Fibroblast of skin of scalp (primary cell): ENCODE measurements around the gene PSIP1. TPM values are rescaled to one million over a fixed set of nuclear protein-coding genes. Genes with fewer than 3 reads are reported as not detected.
A peak's percentile ranks its signal among the peaks of the same experiment; 100 is the strongest.
"Not testable (repeated sequence)": the region's sequence is repeated elsewhere in the genome, so short reads cannot be mapped to it uniquely, and the experiment has no call there.

Experiments used
- DNase-seq: peaks from one replicate; pipeline ENCODE4 v3.0.0-alpha.2; 2013
- polyA plus RNA-seq, 2 experiments: library from polyadenylated mRNA; unstranded; fragments of 120-200 nt; gene quantifications; one replicate each; pipeline ENCODE4 v1.2.1, GENCODE V29; 2013; ENCODE audit not compliant: insufficient read length in 2 of 2

The PSIP1 gene
- 68.1 TPM for polyA plus RNA-seq (2013, experiment 1 of 2; ENCODE audit: insufficient read length)
- 83.9 TPM for polyA plus RNA-seq (2013, experiment 2 of 2; ENCODE audit: insufficient read length)

DNA sequence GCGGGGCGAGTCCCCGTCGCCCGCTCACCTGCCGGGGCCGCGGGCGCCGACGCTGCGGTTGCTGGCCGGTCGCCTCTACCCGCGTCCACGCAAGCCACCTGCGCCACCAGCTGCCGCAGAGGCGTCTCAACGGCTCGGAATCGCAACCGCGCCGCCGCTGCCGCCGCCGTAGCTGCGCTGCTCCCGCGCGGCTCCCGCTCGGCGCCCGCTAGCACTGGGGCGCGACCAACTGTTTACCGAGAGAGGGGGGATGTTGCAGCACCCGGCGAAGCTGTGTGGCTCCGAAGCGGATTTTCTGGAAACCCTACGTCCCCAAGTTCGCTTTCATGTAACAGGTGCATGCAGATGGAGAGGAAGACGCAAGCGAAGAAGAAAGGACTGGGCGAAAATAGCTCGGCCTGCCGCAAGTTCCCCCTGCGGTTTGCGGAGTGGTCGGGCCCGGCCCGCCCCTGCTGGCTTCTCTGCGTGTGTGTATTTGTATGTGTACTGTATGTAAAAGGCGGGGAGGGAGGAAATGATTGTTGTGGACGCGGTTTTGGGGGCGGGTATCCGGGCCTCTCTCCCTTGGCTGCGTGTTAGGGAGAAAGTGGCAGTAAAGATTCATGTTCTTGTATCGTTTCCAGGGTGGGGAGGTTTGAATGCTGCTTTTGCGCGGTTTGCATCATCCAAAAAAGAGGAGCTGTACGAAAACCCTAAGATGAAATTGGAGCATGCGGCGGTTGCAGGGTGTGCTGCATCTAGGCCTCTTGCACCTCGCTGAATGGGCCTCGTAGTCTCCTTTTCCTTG, at the start of gene PSIP1:
PSIP1 (minus strand) TSS at position 182 of the 787 bp plus-strand sequence. CDS start 782 bp downstream, outside the sequence.
- DNase-seq = peak; percentile 85

DNA sequence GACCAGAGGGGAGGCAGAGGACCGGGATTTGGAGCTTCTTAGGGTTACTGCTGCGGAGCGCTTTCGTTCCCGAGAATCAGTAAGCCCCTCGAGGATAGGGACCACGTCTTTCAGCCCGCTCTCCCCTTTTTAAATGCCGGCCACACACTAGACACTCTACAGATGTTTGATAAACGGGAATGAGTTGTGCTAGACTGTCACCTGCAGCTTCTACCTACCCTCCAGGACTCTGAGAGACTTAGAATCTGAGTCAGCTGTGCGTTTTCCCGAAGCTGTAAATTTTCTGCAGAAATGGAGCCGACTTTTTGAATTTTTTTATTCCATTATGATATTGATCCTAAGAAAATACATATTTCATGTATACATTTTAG, 42.7 kb upstream of the PSIP1 start:
- no peak for DNase-seq

DNA sequence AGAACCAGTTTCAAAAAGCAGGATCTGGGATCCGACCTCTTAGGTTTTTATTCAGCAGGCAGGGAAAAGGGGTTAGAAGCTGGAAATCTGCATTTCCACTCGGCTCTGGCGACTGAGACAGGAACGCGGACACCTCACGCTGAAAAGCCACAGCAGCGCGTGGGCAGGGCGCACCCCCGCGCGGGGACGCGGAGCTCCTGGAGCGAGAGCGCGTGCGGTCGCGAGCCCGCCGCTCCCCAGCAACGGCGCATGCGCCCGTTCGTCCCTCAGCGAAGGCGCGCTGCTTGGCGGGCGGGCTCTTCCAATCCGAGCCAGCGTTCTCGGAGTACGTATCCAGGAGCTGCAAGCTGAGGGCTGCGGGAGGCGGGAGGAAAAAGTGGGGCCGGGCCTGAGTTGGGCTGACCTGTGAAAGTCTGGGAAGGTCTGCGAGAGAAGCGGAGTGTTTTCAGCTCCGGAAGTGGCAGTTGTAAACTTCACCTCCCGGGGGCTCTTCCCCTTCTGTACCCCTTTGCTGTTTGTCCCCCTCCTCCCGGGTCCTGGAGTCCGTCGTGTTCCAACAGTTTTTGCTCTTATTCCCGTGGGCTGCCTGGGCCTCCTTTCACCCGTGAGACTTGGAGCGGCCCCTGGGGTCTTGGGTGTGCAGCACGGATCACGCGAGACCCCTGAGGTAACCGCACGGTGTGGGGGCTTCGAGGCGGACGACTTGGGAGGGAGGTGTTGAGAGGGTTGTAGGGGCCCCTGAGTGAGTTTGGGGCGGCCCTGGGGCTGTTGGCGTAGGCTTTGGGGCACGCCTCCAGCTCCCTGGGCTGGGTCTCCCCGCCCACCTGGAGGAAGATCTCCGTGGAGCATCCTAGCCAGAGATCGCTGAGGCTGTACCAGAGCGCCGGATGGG, 42.1 kb upstream of the PSIP1 start, which contains the start of gene CCDC171:
CCDC171 (plus strand) TSS at position 408 of the 892 bp plus-strand sequence. CDS start 11,046 bp downstream, outside the sequence.
- peak; percentile 96 for DNase-seq

DNA sequence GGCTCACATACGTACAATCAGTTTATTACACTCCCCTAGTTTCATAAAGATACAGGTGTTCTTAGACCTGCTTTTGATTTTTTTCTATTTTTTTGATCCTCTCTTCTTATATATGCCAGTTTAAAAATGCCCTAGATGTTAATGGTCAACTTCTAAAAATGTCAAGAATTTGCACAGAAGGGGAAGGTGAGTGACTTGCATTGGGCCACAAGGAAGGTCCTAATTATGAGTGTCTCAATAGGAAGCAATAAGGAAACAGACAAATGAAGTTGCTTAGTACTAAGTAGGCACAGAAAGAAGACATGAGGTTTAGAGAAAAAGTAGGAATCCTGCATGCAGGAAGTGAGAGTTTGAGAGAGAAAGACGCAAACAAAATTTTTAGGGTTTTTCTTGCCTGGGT, 38.8 kb upstream of the PSIP1 start:
- DNase-seq = no peak

DNA sequence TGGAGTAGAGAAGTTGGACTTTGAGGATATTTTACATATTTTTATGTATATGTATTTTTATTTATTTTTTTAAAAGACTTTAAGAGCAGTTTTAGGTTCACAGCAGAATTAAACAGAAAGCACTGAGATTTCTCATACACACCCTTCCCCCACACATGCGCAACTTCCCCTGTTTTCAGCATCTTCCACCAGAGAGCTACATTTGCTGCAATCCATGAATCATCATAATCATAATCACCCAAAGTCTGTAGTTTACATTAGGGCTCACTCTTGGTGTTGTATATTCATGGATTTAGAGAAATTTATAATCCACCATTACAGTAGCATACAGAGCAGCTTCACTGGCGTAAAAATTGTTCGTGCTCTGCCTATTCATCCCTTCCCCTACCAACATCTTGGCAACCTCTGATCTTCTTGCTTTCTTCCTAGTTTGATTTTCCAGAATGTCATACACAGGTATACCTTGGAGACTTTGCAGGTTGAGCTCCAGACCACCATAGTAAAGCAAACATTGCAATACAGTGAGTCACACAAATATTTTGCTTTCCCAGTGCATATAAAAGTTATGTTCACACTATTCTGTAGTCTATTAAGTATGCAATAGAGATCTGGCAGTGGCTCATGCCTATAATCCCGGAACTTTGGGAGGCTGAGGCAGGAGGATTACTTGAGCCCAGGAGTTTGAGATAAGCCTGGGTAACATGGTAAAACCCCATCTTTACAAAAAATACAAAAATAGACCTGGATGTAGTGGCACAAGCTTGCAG, 32.5 kb upstream of the PSIP1 start:
- no peak for DNase-seq

DNA sequence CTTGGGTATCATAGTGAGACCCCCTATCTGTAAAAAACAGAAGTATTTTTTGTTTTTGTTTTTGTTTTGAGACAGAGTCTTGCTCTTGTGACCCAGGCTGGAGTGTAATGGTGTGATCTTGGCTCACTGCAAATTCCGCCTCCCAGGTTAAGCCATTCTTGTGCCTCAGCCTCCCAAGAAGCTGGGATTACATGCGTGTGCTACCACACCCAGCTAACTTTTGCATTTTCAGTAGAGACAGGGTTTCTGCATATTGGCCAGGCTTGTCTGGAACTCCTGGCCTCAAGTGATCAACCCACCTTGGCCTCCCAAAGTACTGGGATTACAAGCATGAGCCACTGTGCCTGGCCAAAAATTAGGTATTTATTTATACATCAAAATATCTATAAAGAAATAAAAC, 31.9 kb upstream of the PSIP1 start:
- no peak for DNase-seq

DNA sequence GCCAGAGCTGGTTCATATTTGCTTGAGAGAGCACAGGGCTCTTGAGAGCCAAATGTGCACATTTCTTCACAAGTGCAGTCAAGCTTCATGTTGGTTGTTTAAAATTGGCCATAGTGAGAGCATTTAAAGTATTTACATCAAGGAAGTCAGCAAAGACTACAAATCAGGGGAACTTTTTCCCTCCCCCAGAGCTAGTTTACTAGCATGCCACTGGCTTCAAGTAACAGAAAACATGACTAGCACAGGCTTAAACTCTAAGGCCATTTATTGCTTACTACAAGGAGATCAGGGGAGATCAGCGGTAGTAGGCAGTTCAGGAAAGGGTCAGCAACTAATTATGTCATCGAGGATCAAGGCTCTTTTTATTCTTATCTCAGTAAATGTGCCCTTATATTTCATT, 31.1 kb upstream of the PSIP1 start:
- DNase-seq = no peak

DNA sequence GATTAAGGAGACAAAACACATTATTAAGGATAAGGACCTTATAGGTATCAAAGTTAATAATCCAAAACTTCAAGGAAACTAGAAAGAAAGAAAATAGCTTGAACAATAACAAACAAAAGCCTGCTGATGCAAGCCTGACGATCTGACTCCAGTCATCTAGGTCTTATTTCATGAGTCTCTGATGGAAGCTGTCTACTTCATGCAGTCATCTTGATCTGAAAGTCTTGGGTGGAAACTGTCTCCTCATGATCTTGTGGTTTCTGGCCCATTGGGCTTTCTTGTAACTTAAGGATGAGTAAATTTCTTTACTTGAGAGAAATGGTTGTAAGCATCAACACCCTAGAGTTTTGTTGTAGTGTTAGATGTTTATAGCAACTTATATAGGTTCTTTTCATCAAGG, 20.6 kb upstream of the PSIP1 start:
- DNase-seq = no peak

DNA sequence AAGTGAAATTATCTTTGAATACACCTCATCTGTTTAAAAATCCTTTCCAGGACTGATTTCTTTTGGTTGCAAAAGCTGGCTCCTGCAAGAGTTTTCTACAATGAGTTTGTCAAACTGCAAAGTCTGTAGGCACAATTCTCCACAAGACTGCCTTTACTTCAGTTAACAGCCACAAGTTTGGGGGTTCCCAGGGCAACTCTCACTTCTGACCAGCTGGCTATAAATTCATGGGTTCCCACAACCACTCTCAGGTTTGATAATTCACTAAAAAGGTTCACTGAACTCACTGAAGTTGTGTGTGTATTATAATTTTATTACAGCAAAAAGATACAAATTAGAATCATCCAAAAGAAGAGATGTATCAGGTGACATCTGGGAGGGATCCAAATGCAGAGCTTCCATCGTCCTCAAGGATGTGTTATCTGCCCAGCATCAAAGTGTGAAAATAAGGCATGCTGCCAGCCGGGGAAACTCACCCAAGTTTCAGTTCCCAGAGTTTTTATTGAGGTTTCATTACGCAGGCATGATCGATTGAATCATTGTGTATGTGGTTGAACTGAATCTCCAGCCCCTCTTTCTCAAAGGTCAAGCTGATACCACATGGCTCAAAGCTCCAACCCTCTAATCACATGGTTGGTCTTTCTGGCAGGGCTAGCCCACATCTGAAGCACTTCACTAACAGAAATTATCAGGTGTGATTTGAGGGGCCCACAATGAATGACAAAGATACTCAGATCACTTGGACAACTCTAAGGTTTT, 19.0 kb upstream of the PSIP1 start:
- no peak for DNase-seq

DNA sequence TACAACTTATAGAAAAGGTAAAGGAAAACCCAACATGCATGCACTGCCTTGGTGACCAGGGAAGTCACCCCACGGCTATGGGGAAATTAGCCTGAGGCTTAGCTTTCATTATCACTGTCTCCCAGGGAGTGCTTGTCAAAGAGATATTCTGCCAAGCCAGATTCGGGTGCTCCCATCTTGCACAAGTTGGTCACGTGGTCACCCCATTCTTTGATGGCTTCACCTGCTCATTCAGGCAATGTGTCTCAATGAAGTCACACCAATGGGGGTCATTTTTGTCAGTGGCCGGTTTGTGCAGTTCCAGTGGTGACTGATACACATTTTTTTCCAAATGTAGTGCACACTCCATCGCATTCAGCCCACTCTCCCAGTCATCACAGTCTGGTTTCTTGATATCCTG, 16.3 kb upstream of the PSIP1 start:
- not testable (repeated sequence) for DNase-seq

DNA sequence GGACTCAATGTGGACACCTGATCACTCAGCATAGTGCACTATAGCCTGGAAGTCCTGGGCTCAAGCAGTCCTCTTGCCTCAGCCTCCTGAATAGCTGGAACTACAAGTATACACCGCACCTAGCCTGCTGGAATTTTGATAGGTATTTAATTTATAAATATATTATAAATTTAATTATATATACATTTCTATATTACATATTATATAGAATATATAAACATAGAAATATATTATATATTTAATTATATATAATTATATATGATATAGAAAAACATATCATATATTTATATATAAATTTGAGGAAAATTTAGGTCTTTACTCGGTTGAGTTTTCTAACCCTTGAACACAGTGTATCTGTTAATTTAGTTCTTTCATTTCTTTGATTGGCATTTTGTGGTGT, 15.2 kb upstream of the PSIP1 start:
- no peak for DNase-seq

DNA sequence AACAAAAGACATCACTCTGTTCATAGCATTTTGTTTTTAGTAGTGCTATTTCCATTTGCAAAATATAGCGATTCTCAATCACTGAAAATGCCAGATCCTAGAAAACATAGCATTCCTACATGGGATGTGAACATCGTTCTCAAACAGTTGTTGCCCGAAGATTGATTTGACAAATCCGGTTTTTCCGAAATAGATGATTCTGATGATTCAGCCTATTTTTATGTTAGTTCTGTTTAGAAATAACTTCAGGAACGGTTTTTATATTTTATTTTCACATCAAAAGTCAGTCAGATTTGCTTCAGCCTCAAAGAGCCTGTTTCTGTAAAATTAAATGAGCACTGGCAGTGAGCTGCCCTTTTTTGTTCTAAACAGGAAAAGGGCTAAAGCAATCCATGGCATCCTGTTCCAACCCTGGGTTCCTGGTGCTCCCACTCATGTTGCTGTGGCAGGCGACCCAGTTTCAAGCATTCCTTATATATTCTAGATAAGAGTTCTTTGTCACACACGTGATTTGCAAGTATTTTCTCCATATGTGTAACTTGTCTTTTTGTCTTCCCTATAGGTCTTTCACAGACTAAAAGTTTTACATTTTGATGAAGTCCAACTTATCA, 14.2 kb upstream of the PSIP1 start:
- DNase-seq = no peak

DNA sequence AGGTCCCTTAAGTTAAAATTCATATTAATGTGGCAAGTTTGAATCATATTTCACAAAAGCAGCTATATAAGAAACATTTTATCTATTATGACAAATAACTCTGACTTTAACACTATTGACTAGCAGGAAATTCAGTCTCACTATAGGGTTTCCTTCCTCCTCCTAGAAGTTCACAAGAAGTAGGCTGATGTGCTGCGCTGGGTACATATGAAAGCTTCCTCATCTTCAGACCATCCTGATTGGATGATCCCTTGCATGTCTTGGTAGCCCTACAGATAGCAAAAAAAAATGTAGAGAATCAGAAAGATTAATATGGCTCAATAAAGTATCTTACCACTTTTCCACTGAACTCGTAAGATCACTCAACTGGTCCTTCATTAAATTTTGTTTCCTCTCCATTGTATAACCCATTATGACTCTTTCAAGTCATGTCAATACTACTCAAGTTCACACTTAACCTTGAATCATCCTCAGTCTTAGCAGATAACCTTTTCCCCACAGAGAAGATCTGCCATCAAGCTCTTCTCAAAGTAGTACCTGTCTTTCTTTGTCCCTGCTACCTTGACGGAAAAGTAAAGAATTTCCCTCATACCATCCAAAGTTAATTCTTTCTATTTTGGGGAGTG, 11.5 kb upstream of the PSIP1 start:
- DNase-seq = no peak

DNA sequence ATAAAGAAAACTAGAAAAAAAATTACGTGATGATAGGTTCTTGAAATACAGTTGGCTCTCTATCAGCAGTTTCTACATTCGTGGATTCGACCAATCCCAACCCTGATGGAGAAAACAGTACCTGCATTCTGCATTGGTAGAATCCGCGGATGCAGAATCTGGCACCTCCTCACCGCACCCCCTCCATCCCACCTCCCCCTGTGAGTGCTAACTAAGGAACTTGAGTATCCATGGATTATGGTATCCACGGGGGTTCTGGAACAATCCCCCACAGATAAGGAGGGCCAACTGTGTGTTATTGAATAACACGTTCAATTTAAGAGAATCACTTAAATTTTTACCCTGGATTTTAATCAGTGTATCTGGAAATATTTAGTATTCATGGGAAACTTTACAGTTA, 10.5 kb upstream of the PSIP1 start:
- no peak for DNase-seq

DNA sequence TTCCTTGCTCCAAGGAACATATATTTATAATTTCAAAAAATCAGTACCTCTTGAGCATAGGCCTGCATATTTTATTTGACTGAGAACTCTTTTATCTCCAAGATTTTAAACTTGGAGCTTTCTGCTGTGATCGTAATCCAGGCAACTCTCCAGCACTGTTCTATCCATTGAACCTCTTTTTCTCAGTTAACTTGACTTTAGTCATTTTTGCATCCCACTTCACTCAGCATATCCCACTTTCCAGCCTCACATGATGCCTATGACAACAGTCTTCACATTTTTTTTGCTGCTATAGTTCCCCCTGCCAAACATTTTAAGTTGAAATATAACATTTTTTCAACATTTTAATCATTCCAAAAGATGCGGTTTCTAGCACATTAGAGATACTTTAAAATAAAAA, 9.1 kb upstream of the PSIP1 start:
- DNase-seq = no peak

DNA sequence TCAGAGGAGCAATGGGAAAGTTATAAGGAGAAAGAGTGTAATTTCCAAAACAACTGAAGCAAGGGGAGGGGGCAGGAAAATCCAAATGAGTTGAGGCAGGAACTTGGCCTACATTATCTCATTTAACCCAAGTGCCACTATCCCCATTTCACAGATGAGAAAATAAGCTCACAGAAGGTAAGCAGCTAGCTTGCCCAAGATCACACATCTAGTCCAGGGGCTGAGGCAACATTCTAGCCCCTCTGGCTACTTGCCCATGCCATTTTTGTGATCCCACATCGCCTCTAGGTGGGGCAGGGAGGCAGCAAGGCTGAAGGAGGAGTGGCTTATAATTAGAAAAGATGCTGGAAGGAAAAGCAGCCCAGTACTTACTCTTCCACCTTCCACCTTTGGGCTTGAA, 2.6 kb upstream of the PSIP1 start:
- peak; percentile 38 for DNase-seq

DNA sequence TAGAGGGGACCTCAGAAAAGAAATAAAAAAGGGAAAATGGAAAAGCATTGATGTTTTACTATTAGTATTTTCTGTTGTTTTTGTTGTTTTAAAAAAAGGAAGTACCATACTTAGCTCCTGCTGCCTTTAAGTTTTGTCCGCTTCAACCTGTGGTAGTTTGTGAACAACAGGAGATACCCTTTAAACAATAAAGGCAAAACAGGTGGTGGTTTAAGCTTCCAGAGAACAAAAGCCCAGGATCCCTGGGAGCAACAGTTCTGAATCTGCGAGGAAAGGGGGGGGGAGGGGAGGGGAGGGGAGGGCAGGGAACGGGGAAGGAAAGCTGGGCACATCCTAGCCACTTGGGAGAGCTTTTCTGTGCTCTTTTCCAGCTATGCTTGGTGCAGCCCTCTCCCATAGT, 2.1 kb upstream of the PSIP1 start:
- no peak for DNase-seq

DNA sequence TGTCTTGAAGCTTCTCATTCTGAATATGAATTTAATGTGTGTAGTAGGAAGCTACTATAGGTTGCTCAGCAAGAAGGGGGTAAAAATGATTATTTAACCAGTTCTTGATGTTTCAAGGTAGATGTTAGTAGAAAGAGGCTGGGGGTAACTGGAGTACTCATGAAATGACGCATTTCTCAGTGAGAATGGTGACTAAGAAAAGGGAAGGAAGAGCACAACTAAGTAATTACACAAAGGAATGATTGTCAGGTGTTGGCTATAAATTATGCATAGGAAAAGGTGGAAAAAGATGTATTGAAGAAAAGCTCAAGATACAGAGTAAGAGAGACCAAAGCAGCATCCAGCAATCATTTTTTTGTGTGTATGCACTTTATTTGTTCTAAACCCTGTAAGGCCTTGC, 1.4 kb upstream of the PSIP1 start:
- no peak for DNase-seq

DNA sequence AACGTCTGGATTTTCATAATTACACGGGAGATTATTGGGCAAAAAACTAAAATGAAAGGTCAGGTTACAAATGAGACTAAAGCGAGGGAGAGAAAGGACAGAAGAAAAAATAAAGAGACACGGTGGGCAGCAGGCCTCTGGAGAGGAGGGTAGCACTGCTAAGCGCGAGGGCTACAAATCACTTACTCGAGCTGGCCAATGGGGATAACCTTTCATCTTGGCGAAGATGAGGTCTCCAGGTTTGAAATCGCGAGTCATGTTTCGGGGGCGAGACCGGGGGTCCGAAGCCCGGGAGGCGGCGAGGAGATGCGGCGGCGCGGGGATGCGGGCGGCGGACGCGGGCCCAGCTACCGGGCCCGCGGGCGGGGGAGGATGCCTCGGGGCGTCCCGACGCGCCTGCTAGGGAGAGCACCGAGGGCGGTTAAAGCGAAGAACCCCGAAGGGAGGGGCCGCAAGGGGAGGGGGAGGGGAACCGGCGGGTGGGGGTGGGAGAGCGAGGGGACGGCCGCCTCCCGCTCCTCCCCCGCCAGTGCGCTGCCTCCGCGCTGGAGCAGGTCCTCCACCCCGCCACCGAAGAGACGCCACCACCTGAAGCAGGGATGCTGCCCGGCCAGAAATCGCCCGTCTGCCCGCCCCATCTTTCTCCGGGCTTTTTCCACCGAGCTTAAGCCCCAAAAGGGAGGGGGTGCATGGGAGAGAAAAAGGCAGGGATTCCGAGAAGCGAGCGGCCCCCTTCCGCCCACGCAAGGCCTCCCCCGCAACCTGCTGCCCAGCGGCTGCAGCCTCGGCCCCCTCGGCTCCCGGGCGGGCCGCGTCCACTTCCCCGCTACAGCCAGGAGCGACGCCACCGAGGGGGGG, 610 bp downstream of the PSIP1 start:
- DNase-seq = peak; percentile 12

DNA sequence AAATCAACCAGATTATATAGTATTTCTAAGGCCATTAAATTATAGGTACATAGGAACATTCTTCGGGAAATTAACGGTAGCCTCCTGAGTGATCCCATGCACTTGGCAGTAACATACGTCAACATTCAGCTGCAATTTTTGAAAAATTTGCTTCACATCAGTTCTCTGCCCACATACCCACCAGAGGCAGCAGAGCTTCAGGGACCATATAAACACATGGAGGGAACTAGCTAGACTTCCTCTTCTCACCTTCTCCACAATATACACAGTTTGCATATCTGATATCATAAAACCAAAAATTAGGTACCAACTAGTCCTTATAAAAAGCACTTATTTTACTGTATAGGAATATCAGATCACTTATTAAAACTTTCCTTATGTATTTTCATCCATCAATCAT, 4.8 kb downstream of the PSIP1 start:
- DNase-seq = no peak
